ENCODE results near the gene ZNF148.

Gene ZNF148

DNA sequence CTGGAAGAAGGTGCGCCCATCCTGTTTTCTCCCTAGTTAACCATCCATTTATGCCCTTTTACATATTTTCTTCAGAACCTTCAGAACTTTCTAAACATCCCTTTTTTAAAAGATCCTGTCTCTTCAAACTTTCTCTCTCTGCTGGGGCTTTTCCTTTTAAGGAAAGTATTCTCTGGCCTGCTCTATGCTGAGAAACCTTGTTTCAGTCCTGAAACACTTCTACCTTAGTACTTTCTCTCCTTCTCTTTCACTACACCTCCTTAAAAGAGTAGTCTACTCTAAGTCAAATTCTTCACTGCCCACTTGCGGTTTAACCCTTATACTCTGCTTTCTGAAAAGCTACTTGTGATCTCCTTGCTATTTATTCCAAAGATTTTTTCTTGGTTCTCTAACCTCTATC is 97.0 kb downstream of the ZNF148 start:
- Histone ChIP-seq H3K9me3 (ENCODE audit: insufficient read depth, low read length, severe bottlenecking) (no peaks in the 10 kb centered on the region), H4K20me1 (ENCODE audit: insufficient read depth, low read length) (no peaks in the 10 kb centered on the region; the same call in 1 of the 2 replicates), H2AFZ (ENCODE audit: low read depth, low read length) (no peak overlapping the region), H3K36me3 (ENCODE audit: insufficient read depth, low read length) (peaks cover 10% of the 10 kb centered on the region; the same call in 1 of the 2 replicates), H3K4me3 (ENCODE audit: low read depth in 1 of 2, low read length in 2 of 2) (no peak overlapping the region), H3K27ac (ENCODE audit: low read length) (no peak overlapping the region), H3K4me2 (ENCODE audit: insufficient read depth, low read length) (no peak overlapping the region), H3K9ac (ENCODE audit: low read depth, low read length) (no peak overlapping the region), H3K4me1 (ENCODE audit: insufficient read depth, low read length) (no peaks in the 10 kb centered on the region), H3K79me2 (ENCODE audit: insufficient read depth, low read length) (peaks cover 15% of the 10 kb centered on the region; the same call in 1 of the 2 replicates), H3K27me3 (ENCODE audit: insufficient read depth, low read length, poor library complexity) (no peaks in the 10 kb centered on the region)
- no peak for DNase-seq
- ATAC-seq (ENCODE audit: insufficient read depth, low read depth): no peak
- TF ChIP-seq, protein P1, sequence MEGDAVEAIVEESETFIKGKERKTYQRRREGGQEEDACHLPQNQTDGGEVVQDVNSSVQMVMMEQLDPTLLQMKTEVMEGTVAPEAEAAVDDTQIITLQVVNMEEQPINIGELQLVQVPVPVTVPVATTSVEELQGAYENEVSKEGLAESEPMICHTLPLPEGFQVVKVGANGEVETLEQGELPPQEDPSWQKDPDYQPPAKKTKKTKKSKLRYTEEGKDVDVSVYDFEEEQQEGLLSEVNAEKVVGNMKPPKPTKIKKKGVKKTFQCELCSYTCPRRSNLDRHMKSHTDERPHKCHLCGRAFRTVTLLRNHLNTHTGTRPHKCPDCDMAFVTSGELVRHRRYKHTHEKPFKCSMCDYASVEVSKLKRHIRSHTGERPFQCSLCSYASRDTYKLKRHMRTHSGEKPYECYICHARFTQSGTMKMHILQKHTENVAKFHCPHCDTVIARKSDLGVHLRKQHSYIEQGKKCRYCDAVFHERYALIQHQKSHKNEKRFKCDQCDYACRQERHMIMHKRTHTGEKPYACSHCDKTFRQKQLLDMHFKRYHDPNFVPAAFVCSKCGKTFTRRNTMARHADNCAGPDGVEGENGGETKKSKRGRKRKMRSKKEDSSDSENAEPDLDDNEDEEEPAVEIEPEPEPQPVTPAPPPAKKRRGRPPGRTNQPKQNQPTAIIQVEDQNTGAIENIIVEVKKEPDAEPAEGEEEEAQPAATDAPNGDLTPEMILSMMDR (IDR thresholded peaks at IDR 0.05; ENCODE audit: borderline replicate concordance, extremely low read depth, low read length, poor library complexity, severe bottlenecking): no peak

DNA sequence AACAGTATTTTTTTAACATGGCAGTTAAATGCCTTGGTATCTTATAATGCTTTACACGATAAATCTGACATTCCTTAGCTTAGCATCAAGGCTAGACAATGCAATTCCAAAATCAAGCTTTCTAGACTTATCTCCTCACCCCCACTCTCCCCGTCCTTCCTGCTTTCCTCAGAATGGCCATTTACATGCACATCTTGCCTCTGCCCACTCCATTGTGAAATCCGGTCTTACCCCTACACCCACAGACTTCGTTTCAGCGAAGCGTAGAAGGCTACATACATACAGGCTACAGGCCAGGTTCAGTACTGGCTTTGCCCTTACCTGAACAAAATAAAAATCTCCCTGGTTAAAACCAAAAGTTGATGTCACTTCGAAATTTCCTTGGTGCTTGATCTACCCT is 104.0 kb downstream of the ZNF148 start:
- 0 out of 2 replicates have a peak, but pooled peaks cover 4% of the 10 kb centered on the region for H4K20me1 ChIP-seq (ENCODE audit: insufficient read depth, low read length)
- no peaks in the 10 kb centered on the region for H3K27me3 ChIP-seq (ENCODE audit: insufficient read depth, low read length, poor library complexity)

DNA sequence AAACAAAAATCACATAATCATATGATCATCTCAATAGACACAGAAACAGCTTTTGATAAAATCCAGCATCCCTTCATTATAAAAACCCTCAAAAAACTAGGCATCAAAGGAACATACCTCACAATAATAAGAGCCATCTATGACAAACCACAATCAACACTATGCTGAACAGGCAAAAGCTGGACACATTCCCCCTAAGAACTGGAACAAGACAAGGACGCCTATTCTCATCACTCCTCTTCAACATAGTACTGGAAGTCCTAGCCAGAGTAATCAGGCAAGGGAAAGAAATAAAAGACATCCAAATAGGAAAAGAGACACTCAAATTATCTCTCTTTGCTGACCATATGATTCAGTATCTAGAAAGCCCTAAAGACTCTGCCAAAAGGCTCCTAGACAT is 107.7 kb downstream of the ZNF148 start:
- 0 out of 2 replicates have a peak, but pooled peaks cover 4% of the 10 kb centered on the region for H4K20me1 ChIP-seq (ENCODE audit: insufficient read depth, low read length)
- no peaks in the 10 kb centered on the region for H3K9me3 ChIP-seq (ENCODE audit: insufficient read depth, low read length, severe bottlenecking)
- peaks cover 19% of the 10 kb centered on the region for H3K36me3 ChIP-seq (ENCODE audit: insufficient read depth, low read length)
- H3K4me2 ChIP-seq (ENCODE audit: insufficient read depth, low read length): no peak overlapping the region
- DNase-seq (no peak), ATAC-seq (ENCODE audit: insufficient read depth, low read depth) (no peak)
- TF ChIP-seq EZH2 (IDR thresholded peaks at IDR 0.05; ENCODE audit: borderline replicate concordance, low read depth, low read length, severe bottlenecking): no peak
- TF ChIP-seq, protein P1 (IDR thresholded peaks at IDR 0.05; ENCODE audit: borderline replicate concordance, extremely low read depth, low read length, poor library complexity, severe bottlenecking): no peak
- no peaks in the 10 kb centered on the region for H3K4me1 ChIP-seq (ENCODE audit: insufficient read depth, low read length)
- H3K9ac ChIP-seq (ENCODE audit: low read depth, low read length): no peak overlapping the region
- no peak overlapping the region for H3K27ac ChIP-seq (ENCODE audit: low read length)
- H3K4me3 ChIP-seq (ENCODE audit: low read depth in 1 of 2, low read length in 2 of 2): no peak overlapping the region
- peaks cover 13% of the 10 kb centered on the region for H3K79me2 ChIP-seq (ENCODE audit: insufficient read depth, low read length)
- H3K27me3 ChIP-seq (ENCODE audit: insufficient read depth, low read length, poor library complexity): no peaks in the 10 kb centered on the region
- no peak overlapping the region for H2AFZ ChIP-seq (ENCODE audit: low read depth, low read length)

More for the DNA sequence above, 104.0 kb downstream of the ZNF148 start:
- Histone ChIP-seq H3K4me2 (ENCODE audit: insufficient read depth, low read length) (no peak overlapping the region), H3K4me3 (ENCODE audit: low read depth in 1 of 2, low read length in 2 of 2) (no peak overlapping the region), H3K27ac (ENCODE audit: low read length) (no peak overlapping the region), H3K9ac (ENCODE audit: low read depth, low read length) (no peak overlapping the region), H3K9me3 (ENCODE audit: insufficient read depth, low read length, severe bottlenecking) (no peaks in the 10 kb centered on the region), H3K36me3 (ENCODE audit: insufficient read depth, low read length) (peaks cover 9% of the 10 kb centered on the region; the same call in 1 of the 2 replicates), H3K79me2 (ENCODE audit: insufficient read depth, low read length) (peaks cover 13% of the 10 kb centered on the region), H2AFZ (ENCODE audit: low read depth, low read length) (no peak overlapping the region), H3K4me1 (ENCODE audit: insufficient read depth, low read length) (no peaks in the 10 kb centered on the region)
- no peak for TF ChIP-seq EZH2 (IDR thresholded peaks at IDR 0.05; ENCODE audit: borderline replicate concordance, low read depth, low read length, severe bottlenecking)
- TF ChIP-seq, protein P1 (IDR thresholded peaks at IDR 0.05; ENCODE audit: borderline replicate concordance, extremely low read depth, low read length, poor library complexity, severe bottlenecking): no peak
- DNase-seq (no peak), ATAC-seq (ENCODE audit: insufficient read depth, low read depth) (no peak; the same call in 2 of the 3 replicates)

DNA sequence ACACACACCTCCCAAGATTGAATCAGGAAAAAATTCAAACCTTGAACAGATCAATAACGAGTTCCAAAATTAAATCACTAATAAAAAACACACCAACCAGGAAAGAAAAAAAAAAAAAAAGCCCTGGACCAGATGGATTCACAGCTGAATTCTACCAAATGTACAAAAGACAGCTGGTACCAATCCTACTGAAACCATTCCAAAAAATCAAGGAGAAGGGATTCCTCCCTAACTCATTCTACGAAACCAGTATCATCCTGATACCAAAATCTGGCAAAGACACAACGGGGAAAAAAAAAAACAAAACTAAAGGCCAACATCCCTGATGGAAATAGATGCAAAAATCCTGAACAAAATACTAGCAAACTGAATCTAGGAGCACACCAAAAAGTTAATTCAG is 108.2 kb downstream of the ZNF148 start:
- Histone ChIP-seq H3K79me2 (ENCODE audit: insufficient read depth, low read length) (peaks cover 13% of the 10 kb centered on the region), H3K27me3 (ENCODE audit: insufficient read depth, low read length, poor library complexity) (no peaks in the 10 kb centered on the region), H2AFZ (ENCODE audit: low read depth, low read length) (no peak overlapping the region), H3K4me1 (ENCODE audit: insufficient read depth, low read length) (no peaks in the 10 kb centered on the region), H4K20me1 (ENCODE audit: insufficient read depth, low read length) (0 out of 2 replicates have a peak, but pooled peaks cover 4% of the 10 kb centered on the region), H3K9me3 (ENCODE audit: insufficient read depth, low read length, severe bottlenecking) (no peaks in the 10 kb centered on the region), H3K4me2 (ENCODE audit: insufficient read depth, low read length) (no peak overlapping the region), H3K9ac (ENCODE audit: low read depth, low read length) (no peak overlapping the region), H3K36me3 (ENCODE audit: insufficient read depth, low read length) (peaks cover 18% of the 10 kb centered on the region), H3K4me3 (ENCODE audit: low read depth in 1 of 2, low read length in 2 of 2) (no peak overlapping the region), H3K27ac (ENCODE audit: low read length) (no peak overlapping the region)
- TF ChIP-seq, protein P1 (IDR thresholded peaks at IDR 0.05; ENCODE audit: borderline replicate concordance, extremely low read depth, low read length, poor library complexity, severe bottlenecking): no peak
- TF ChIP-seq EZH2 (IDR thresholded peaks at IDR 0.05; ENCODE audit: borderline replicate concordance, low read depth, low read length, severe bottlenecking): no peak
- ATAC-seq (ENCODE audit: insufficient read depth, low read depth): no peak
- no peak for DNase-seq
